HepG2 (cell line): ENCODE data around the gene MRM3. TPM values are rescaled to one million over a fixed set of nuclear protein-coding genes. Genes with fewer than 3 reads are reported as not detected.

Experiments used
- ATAC-seq: fragments of 200-7000 bp; cut with Tn5 transposase; 3 replicates; pipeline ENCODE4 v1.9.1; 2020; ENCODE audit warnings: mild to moderate bottlenecking, moderate library complexity
- BruUV-seq: library from RNA; stranded (reverse); fragments of 400-500 nt; replicated peaks from 2 replicates; lab custom pipeline; 2021; lab: Mats Ljungman, UMichigan
- CTCF ChIA-PET: fragments of 300-600 bp; formaldehyde crosslinking; extraction: SDS; loops from one replicate; lab custom pipeline; 2021; ENCODE audit warnings: low total read pairs, inconsistent platforms, low intra/inter-chr PET ratio; lab: Yijun Ruan, JAX
- POLR2A ChIA-PET: fragments of 350-600 bp; sonication (Branson Sonifier 250); formaldehyde crosslinking; loops from one replicate; lab custom pipeline; 2020; ENCODE audit warnings: antibody characterized with exemption, inconsistent platforms; lab: Yijun Ruan, JAX
- DNase-seq: peaks from one replicate; pipeline ENCODE4 v3.0.0-alpha.2; 2015; ENCODE audit warnings: low spot score
- FAIRE-seq: peaks from 3 replicates; lab custom pipeline; 2011; peaks lifted over from hg19 to GRCh38; lab: Jason Lieb, UNC
- H2AFZ ChIP-seq: one replicate; pipeline ENCODE4 v1.6.1; 2011; ENCODE audit warnings: low read length, inconsistent platforms
- H3K27ac ChIP-seq: fragments of 300-600 bp; 3 replicates; pipeline ENCODE4 v1.8.0; 2011; ENCODE audit warnings: mixed run types, mild to moderate bottlenecking, mixed read lengths, low read length, inconsistent platforms; ENCODE audit not compliant: insufficient read depth; ENCODE audit errors: extremely low read length
- H3K27me3 ChIP-seq, 2 experiments: fragments of 200-600 bp in 1 of 2; 2 replicates in 1 of 2; 3 replicates in 1 of 2; pipeline versions ENCODE4 v1.6.0 to v1.8.0; 2011; ENCODE audit warnings: low read length in 2 of 2, mild to moderate bottlenecking in 2 of 2, moderate library complexity in 2 of 2, inconsistent platforms in 1 of 2; ENCODE audit not compliant: insufficient read depth in 2 of 2, control insufficient read depth in 1 of 2
- H3K36me3 ChIP-seq, 2 experiments: fragments of 200-600 bp in 1 of 2; replicated peaks in 1 of 2; 2 replicates in 1 of 2; 3 replicates in 1 of 2; pipeline versions ENCODE4 v1.5.1 to v1.8.0; 2011; ENCODE audit warnings: low read length in 2 of 2, inconsistent platforms in 1 of 2; ENCODE audit not compliant: insufficient read depth in 2 of 2, control insufficient read depth in 1 of 2
- H3K4me1 ChIP-seq: 2 replicates; pipeline ENCODE4 v1.5.1; 2012; ENCODE audit warnings: low read length, inconsistent platforms; ENCODE audit not compliant: insufficient read depth
- H3K4me2 ChIP-seq: 2 replicates; pipeline ENCODE4 v1.6.0; 2011; ENCODE audit warnings: low read depth, low read length, inconsistent platforms
- H3K4me3 ChIP-seq, 3 experiments: fragments of 200-600 bp in 1 of 3; sonication (generic), shearing (Covaris generic) in 1 of 3; replicated peaks in 1 of 3; 2 replicates each; pipeline ENCODE4 v1.5.1; 2011 to 2016; ENCODE audit warnings: low read length in 3 of 3, inconsistent platforms in 2 of 3, low read depth in 2 of 3, mild to moderate bottlenecking in 2 of 3, control low read depth in 1 of 3, mixed read lengths in 1 of 3; ENCODE audit not compliant: insufficient read depth in 1 of 3
- H3K79me2 ChIP-seq: one replicate; pipeline ENCODE4 v1.6.1; 2011; ENCODE audit warnings: low read length, inconsistent platforms; ENCODE audit not compliant: insufficient read depth
- H3K9ac ChIP-seq: 2 replicates; pipeline ENCODE4 v1.6.0; 2011; ENCODE audit warnings: mild to moderate bottlenecking, low read depth, low read length, inconsistent platforms; ENCODE audit not compliant: insufficient read depth
- H3K9me3 ChIP-seq: 2 replicates; pipeline ENCODE4 v1.5.1; 2012; ENCODE audit warnings: mild to moderate bottlenecking, low read length
- H4K20me1 ChIP-seq: 2 replicates; pipeline ENCODE4 v1.6.0; 2011; ENCODE audit warnings: inconsistent platforms, mild to moderate bottlenecking, low read length, moderate library complexity; ENCODE audit not compliant: insufficient read depth
- CBFB ChIP-seq: sonication (generic); formaldehyde crosslinking; IDR thresholded peaks from 2 replicates; pipeline ENCODE4 v1.4.0; 2020; ENCODE audit warnings: missing genetic modification reagents
- FOXK1 ChIP-seq: sonication (generic); formaldehyde crosslinking; IDR thresholded peaks from 2 replicates; pipeline ENCODE4 v1.4.0; 2020; ENCODE audit warnings: low read depth, missing genetic modification reagents, borderline replicate concordance
- HNF4G ChIP-seq, 2 experiments: sonication (generic) in 1 of 2; formaldehyde crosslinking in 1 of 2; IDR thresholded peaks; 2 replicates each; pipeline versions ENCODE4 v1.4.0 to v1.6.1; 2011 to 2020; ENCODE audit warnings: borderline replicate concordance in 2 of 2, low read depth in 2 of 2, mild to moderate bottlenecking in 2 of 2, low read length in 1 of 2, missing genetic modification reagents in 1 of 2, moderate library complexity in 1 of 2
- TMF1 ChIP-seq: sonication (generic); formaldehyde crosslinking; IDR thresholded peaks from 2 replicates; pipeline ENCODE4 v1.8.1; 2022; ENCODE audit warnings: low read depth, missing genetic modification reagents
- ZFP90 ChIP-seq: sonication (generic); formaldehyde crosslinking; IDR thresholded peaks from 2 replicates; pipeline ENCODE4 v1.8.0; 2022; ENCODE audit warnings: missing genetic modification reagents, mild to moderate bottlenecking, inconsistent platforms, borderline replicate concordance
- ZNF562 ChIP-seq: sonication (generic); formaldehyde crosslinking; IDR thresholded peaks from 2 replicates; pipeline ENCODE4 v1.8.0; 2022; ENCODE audit warnings: missing genetic modification reagents, borderline replicate concordance
- ZNF724P ChIP-seq: sonication (generic); formaldehyde crosslinking; IDR thresholded peaks from 2 replicates; pipeline ENCODE4 v1.8.0; 2022; ENCODE audit warnings: missing genetic modification reagents, borderline replicate concordance
- ZSCAN22 ChIP-seq: sonication (generic); formaldehyde crosslinking; IDR thresholded peaks from 2 replicates; pipeline ENCODE4 v1.4.0; 2020; ENCODE audit warnings: mild to moderate bottlenecking, missing genetic modification reagents
- WGBS: methylation state at CpG from one replicate; pipeline ENCODE4 v1.1.6; 2017; ENCODE audit warnings: low lambda C conversion rate; 5-methylcytosine and 5-hydroxymethylcytosine counted together
- in situ Hi-C: cut with HindIII; loops from 2 replicates; pipeline ENCODE4 v1.10.0; 2017; ENCODE audit warnings: low pct_unique_long_range_greater_than_20kb; ENCODE audit not compliant: extremely low pct_ligation_motif_present
- intact Hi-C: fragments of 100-400 bp; cut with micrococcal nuclease; formaldehyde crosslinking; loops from one replicate; pipeline ENCODE4 v1.10.0; 2022; ENCODE audit not compliant: unreplicated experiment
- polyA plus RNA-seq, 8 experiments: library from polyadenylated mRNA; depleted of rRNA in 3 of 8; stranded (reverse) in 7 of 8; unstranded in 1 of 8; fragments of >200 nt; fragmentation: Illumina TruSeq in 4 of 8; extraction: Trizol in 4 of 8; gene quantifications; 2 replicates each; pipeline versions ENCODE4 v1.2.1 to v1.2.3, GENCODE V29; 2011 to 2016; ENCODE audit warnings: low read depth in 4 of 8, missing spikeins in 1 of 8, mixed read lengths in 1 of 8; ENCODE audit not compliant: insufficient read depth in 1 of 8
- total RNA-seq, 5 experiments: library from RNA; depleted of rRNA; stranded (reverse); fragments of >200 nt; fragmentation: Illumina TruSeq; extraction: Trizol; gene quantifications; 2 replicates each; pipeline ENCODE4 v1.2.3, GENCODE V29; 2016; ENCODE audit warnings: low read depth in 1 of 5

Gene MRM3
- total and polyA plus RNA-seq, 2 of the 13 experiments (the other 11 are each of a cell fraction or from before 2014, with no cell fraction given) = 12.3 to 25.5 TPM

- TF ChIP-seq HNF4G (IDR thresholded peaks at IDR 0.05; ENCODE audit: borderline replicate concordance, low read depth, low read length) (no peak), HNF4G (CRISPR knock-in tag; IDR thresholded peaks at IDR 0.05; ENCODE audit: borderline replicate concordance, low read depth) (no peak), ZNF562 (CRISPR knock-in tag) (no peak)
These were observed 8.5 kb upstream of the MRM3 start (continued) for GRCh38 chr17:773467-774312.

GRCh38 chr17:774313-774584 is 7.9 kb upstream of the MRM3 start:
- H3K27ac ChIP-seq = no peak overlapping the region
- no peak for FAIRE-seq
- DNase-seq = no peak
- H3K4me2 ChIP-seq = no peak overlapping the region
- H4K20me1 ChIP-seq = no peaks in the 10 kb centered on the region
- no peak overlapping the region for H3K4me3 ChIP-seq
- H3K4me1 ChIP-seq = peaks cover 11% of the 10 kb centered on the region
- ChIA-PET POLR2A (no interaction called here), CTCF (no interaction called here)
- no peaks in the 10 kb centered on the region for H3K9me3 ChIP-seq
- peaks cover 2% of the 10 kb centered on the region for H3K79me2 ChIP-seq
- WGBS = 87% methylated on average over 2 of the region's 5 CpGs
- no peak for TF ChIP-seq ZFP90 (CRISPR knock-in tag)
- TF ChIP-seq TMF1 (CRISPR knock-in tag) = no peak
- no peak for TF ChIP-seq ZNF724P
- peaks cover 27 to 81% of the 10 kb centered on the region in 2 experiments for H3K36me3 ChIP-seq
- no peak for ATAC-seq
- intact Hi-C loops (no loop called here), in situ Hi-C loops (no loop called here)
- H3K27me3 ChIP-seq = no peaks in the 10 kb centered on the region
- BruUV-seq = no TSS peak
- no peak overlapping the region for H2AFZ ChIP-seq
- no peak overlapping the region for H3K9ac ChIP-seq

- in situ Hi-C loops = no loop called here
- no TSS peak for BruUV-seq
- H3K27ac ChIP-seq = no peak overlapping the region
These were observed 4.1 kb upstream of the MRM3 start for GRCh38 chr17:778096-778495.

More at GRCh38 chr17:778096-778495, 4.1 kb upstream of the MRM3 start:
- no peaks in the 10 kb centered on the region for H3K9me3 ChIP-seq
- intact Hi-C loops = no loop called here
- TF ChIP-seq CBFB (CRISPR knock-in tag) (no peak), FOXK1 (CRISPR knock-in tag) (no peak), ZSCAN22 (CRISPR knock-in tag) (no peak)
- TF ChIP-seq, all 625 proteins: peak for 0
- WGBS = 100% methylated on average over 11 of the region's 11 CpGs
- CTCF ChIA-PET = no interaction called here
- Histone ChIP-seq H4K20me1 (no peaks in the 10 kb centered on the region), H3K27me3 (no peaks in the 10 kb centered on the region; a peak in 1 of 5 replicates), H3K4me3 (no peak overlapping the region), H3K79me2 (peaks cover 35% of the 10 kb centered on the region), H3K36me3 (peaks cover 17 to 52% of the 10 kb centered on the region in 2 experiments), H3K9ac (no peak overlapping the region), H2AFZ (no peak overlapping the region), H3K4me1 (peaks cover 18% of the 10 kb centered on the region), H3K4me2 (no peak overlapping the region)
- FAIRE-seq (no peak), ATAC-seq (no peak), DNase-seq (no peak)
- POLR2A ChIA-PET = no interaction called here
